H1 (cell line): ENCODE measurements around the gene SLC35B1. TPM values are rescaled to one million over a fixed set of nuclear protein-coding genes. Genes with fewer than 3 reads are reported as not detected.

Experiments used
- CTCF ChIA-PET: fragments of 300-600 bp; sonication (Branson Sonifier 250); formaldehyde crosslinking; loops from one replicate; lab custom pipeline; 2021; ENCODE audit not compliant: partially characterized antibody; lab: Charles Lee
- POLR2A ChIA-PET: fragments of 300-600 bp; sonication (Branson Sonifier 250); formaldehyde crosslinking; loops from one replicate; lab custom pipeline; 2021; ENCODE audit warnings: inconsistent platforms; ENCODE audit not compliant: partially characterized antibody; lab: Charles Lee
- DNase-seq, 2 experiments: peaks; one replicate each; pipeline versions ENCODE4 v3.0.0 to v3.0.0-alpha.2; 2010 to 2022; ENCODE audit warnings: low spot score in 2 of 2, low read depth in 1 of 2, mixed read lengths in 1 of 2
- FAIRE-seq: peaks from 2 replicates; lab custom pipeline; 2011; peaks lifted over from hg19 to GRCh38; lab: Jason Lieb, UNC
- H2AFZ ChIP-seq: 2 replicates; pipeline ENCODE4 v1.8.1; 2012; ENCODE audit warnings: low read length, inconsistent platforms
- H2AK5ac ChIP-seq: 2 replicates; pipeline ENCODE4 v1.6.1; 2013; ENCODE audit warnings: low read depth, low read length
- H2BK120ac ChIP-seq: replicated peaks from 2 replicates; pipeline ENCODE3; 2013; ENCODE audit warnings: low read depth, low read length, inconsistent platforms
- H2BK12ac ChIP-seq: 2 replicates; pipeline ENCODE4 v1.6.1; 2013; ENCODE audit warnings: low read depth, low read length
- H2BK15ac ChIP-seq: 2 replicates; pipeline ENCODE4 v1.6.1; 2013; ENCODE audit warnings: low read length
- H2BK20ac ChIP-seq: 2 replicates; pipeline ENCODE4 v1.6.1; 2013; ENCODE audit warnings: low read length
- H2BK5ac ChIP-seq: 2 replicates; pipeline ENCODE4 v1.6.1; 2013; ENCODE audit warnings: low read depth, low read length
- H3K14ac ChIP-seq: 2 replicates; pipeline ENCODE4 v1.6.1; 2013; ENCODE audit warnings: inconsistent platforms; ENCODE audit not compliant: insufficient read length
- H3K18ac ChIP-seq: 2 replicates; pipeline ENCODE4 v1.6.1; 2013; ENCODE audit warnings: low read length; ENCODE audit errors: extremely low read depth
- H3K23ac ChIP-seq: 2 replicates; pipeline ENCODE4 v1.6.1; 2013; ENCODE audit warnings: inconsistent platforms; ENCODE audit not compliant: insufficient read length
- H3K23me2 ChIP-seq: 2 replicates; pipeline ENCODE4 v1.6.1; 2013; ENCODE audit warnings: low read depth, low read length
- H3K27ac ChIP-seq: 2 replicates; pipeline ENCODE4 v1.6.1; 2011; ENCODE audit warnings: low read depth, low read length, inconsistent platforms
- H3K27me3 ChIP-seq, 4 experiments: replicated peaks in 1 of 4; 1 replicate in 1 of 4; 2 replicates in 3 of 4; pipeline versions ENCODE4 v1.6.1 to v1.8.1; 2011 to 2013; ENCODE audit warnings: low read length in 3 of 4, mild to moderate bottlenecking in 3 of 4, inconsistent platforms in 2 of 4, mixed read lengths in 2 of 4, moderate library complexity in 1 of 4; ENCODE audit not compliant: control insufficient read depth in 3 of 4, insufficient read depth in 3 of 4; ENCODE audit errors: extremely low read depth in 1 of 4
- H3K36me3 ChIP-seq, 4 experiments: 2 replicates each; pipeline versions ENCODE4 v1.6.1 to v1.8.1; 2011 to 2013; ENCODE audit warnings: mild to moderate bottlenecking in 4 of 4, low read length in 3 of 4, moderate library complexity in 2 of 4, control low read depth in 1 of 4, inconsistent platforms in 1 of 4; ENCODE audit not compliant: insufficient read depth in 4 of 4, control insufficient read depth in 2 of 4
- H3K4ac ChIP-seq: replicated peaks from 2 replicates; pipeline ENCODE3; 2013; ENCODE audit warnings: low read length, low read depth, mixed read lengths, inconsistent platforms; ENCODE audit not compliant: insufficient read length
- H3K4me1 ChIP-seq, 4 experiments: replicated peaks in 1 of 4; 1 replicate in 1 of 4; 2 replicates in 3 of 4; pipeline versions ENCODE4 v1.6.1 to v1.8.1; 2011 to 2013; ENCODE audit warnings: low read length in 3 of 4, inconsistent platforms in 2 of 4, mixed read lengths in 1 of 4; ENCODE audit not compliant: insufficient read depth in 4 of 4, control insufficient read depth in 3 of 4
- H3K4me2 ChIP-seq, 2 experiments: 2 replicates each; pipeline versions ENCODE4 v1.6.1 to v1.8.1; 2011 to 2013; ENCODE audit warnings: low read depth in 2 of 2, low read length in 2 of 2, control low read depth in 1 of 2, inconsistent platforms in 1 of 2, mild to moderate bottlenecking in 1 of 2; ENCODE audit not compliant: insufficient read depth in 1 of 2
- H3K4me3 ChIP-seq, 4 experiments: fragments of 200-600, 300-600 bp in 1 of 4; sonication (generic), shearing (Covaris generic), sonication (Bioruptor Twin) in 1 of 4; 2 replicates each; pipeline versions ENCODE4 v1.5.1 to v1.8.1; 2011 to 2016; ENCODE audit warnings: low read length in 4 of 4, low read depth in 3 of 4, control low read depth in 2 of 4, inconsistent platforms in 2 of 4, mild to moderate bottlenecking in 2 of 4, mixed read lengths in 1 of 4, moderate library complexity in 1 of 4; ENCODE audit not compliant: insufficient read depth in 2 of 4; ENCODE audit errors: extremely low read depth in 1 of 4
- H3K56ac ChIP-seq: replicated peaks from 2 replicates; pipeline ENCODE3; 2013; ENCODE audit warnings: low read depth, mild to moderate bottlenecking, mixed read lengths, low read length, inconsistent platforms; ENCODE audit not compliant: insufficient read length
- H3K79me1 ChIP-seq: 2 replicates; pipeline ENCODE4 v1.6.1; 2013; ENCODE audit warnings: low read depth, low read length, control low read depth
- H3K79me2 ChIP-seq, 2 experiments: 2 replicates each; pipeline versions ENCODE4 v1.6.1 to v1.8.1; 2012 to 2013; ENCODE audit warnings: low read length in 2 of 2, mild to moderate bottlenecking in 2 of 2, inconsistent platforms in 1 of 2; ENCODE audit not compliant: insufficient read depth in 2 of 2, control insufficient read depth in 1 of 2
- H3K9ac ChIP-seq, 4 experiments: replicated peaks in 1 of 4; 1 replicate in 1 of 4; 2 replicates in 3 of 4; pipeline versions ENCODE4 v1.6.1 to v1.8.1; 2011 to 2013; ENCODE audit warnings: low read depth in 3 of 4, low read length in 3 of 4, control low read depth in 2 of 4, mild to moderate bottlenecking in 2 of 4, moderate library complexity in 2 of 4, inconsistent platforms in 1 of 4; ENCODE audit errors: extremely low read depth in 1 of 4
- H3K9me3 ChIP-seq, 2 experiments: 2 replicates each; pipeline versions ENCODE4 v1.6.1 to v1.8.1; 2012 to 2013; ENCODE audit warnings: mild to moderate bottlenecking in 2 of 2, moderate library complexity in 2 of 2, control low read depth in 1 of 2, inconsistent platforms in 1 of 2, low read depth in 1 of 2, low read length in 1 of 2, mixed read lengths in 1 of 2; ENCODE audit not compliant: insufficient read depth in 2 of 2
- H4K20me1 ChIP-seq, 2 experiments: replicated peaks in 1 of 2; 2 replicates each; pipeline versions ENCODE3 to v1.8.1; 2011 to 2013; ENCODE audit warnings: inconsistent platforms in 2 of 2, low read length in 2 of 2, mild to moderate bottlenecking in 1 of 2; ENCODE audit not compliant: insufficient read depth in 2 of 2, control insufficient read depth in 1 of 2
- H4K5ac ChIP-seq: 2 replicates; pipeline ENCODE4 v1.6.1; 2013; ENCODE audit warnings: low read length, low read depth, mixed read lengths, inconsistent platforms; ENCODE audit not compliant: insufficient read length
- H4K8ac ChIP-seq: 2 replicates; pipeline ENCODE4 v1.8.0; 2013; ENCODE audit warnings: mild to moderate bottlenecking, moderate library complexity, low read length, inconsistent platforms; ENCODE audit not compliant: insufficient read depth; ENCODE audit errors: extremely low read depth
- H4K91ac ChIP-seq: replicated peaks from 2 replicates; pipeline ENCODE3; 2013; ENCODE audit warnings: low read length, mixed read lengths, inconsistent platforms; ENCODE audit not compliant: insufficient read length
- BACH1 ChIP-seq: IDR thresholded peaks from 2 replicates; pipeline ENCODE4 v1.6.1; 2012; ENCODE audit warnings: low read length, improper control_type of control experiment
- RAD21 ChIP-seq, 2 experiments: IDR thresholded peaks in 1 of 2; conservative IDR thresholded peaks in 1 of 2; 2 replicates each; pipeline ENCODE4 v1.6.1; 2011; ENCODE audit warnings: low read depth in 2 of 2, low read length in 2 of 2, improper control_type of control experiment in 1 of 2, inconsistent platforms in 1 of 2, mild to moderate bottlenecking in 1 of 2, moderate library complexity in 1 of 2
- WGBS, 2 experiments: shearing (Covaris generic) in 1 of 2; methylation state at CpG; one replicate each; pipeline versions ENCODE4 v1.1.6 to v1.1.7; 2013 to 2015; ENCODE audit warnings: low lambda C conversion rate in 2 of 2, mixed read lengths in 2 of 2, inconsistent platforms in 1 of 2, low coverage in 1 of 2, missing lambda C conversion rate in 1 of 2; ENCODE audit not compliant: insufficient replicate concordance in 2 of 2, insufficient coverage in 1 of 2, insufficient read length in 1 of 2; ENCODE audit errors: extremely low coverage in 1 of 2, missing lambda C conversion rate in 1 of 2; 5-methylcytosine and 5-hydroxymethylcytosine counted together
- polyA plus RNA-seq, 7 experiments: library from polyadenylated mRNA; depleted of rRNA in 3 of 7; stranded (reverse) in 5 of 7; unstranded in 2 of 7; fragments of >200 nt in 5 of 7; fragments of 200-250 nt in 2 of 7; gene quantifications; 1 replicate in 5 of 7; 2 replicates in 1 of 7; 4 replicates in 1 of 7; pipeline versions ENCODE4 v1.2.1 to v1.2.3, GENCODE V29; 2011 to 2013; ENCODE audit warnings: missing spikeins in 2 of 7, mixed read lengths in 2 of 7
- total RNA-seq: library from RNA; stranded (reverse); fragmentation: NEBNext Ultra II Directional; extraction: Animal tissue kit (Norgen Biotek cat#: 25700); gene quantifications from 2 replicates; pipeline ENCODE4 v1.2.1, GENCODE V29; 2021

Gene SLC35B1
- total and polyA plus RNA-seq, 2 of the 8 experiments (the other 6 are each of a cell fraction or from before 2014, with no cell fraction given) = 56.5 to 87.7 TPM

- TF ChIP-seq RAD21 (IDR thresholded peaks at IDR 0.05 in 1 of 2, conservative IDR thresholded peaks at IDR 0.05 in 1 of 2; ENCODE audit: low read depth in 2 of 2, low read length in 2 of 2) = no peak
- no peak for TF ChIP-seq BACH1
- Histone ChIP-seq H4K8ac (no peak overlapping the region), H3K9me3 (no peaks in the 10 kb centered on the region), H4K91ac (no peak overlapping the region), H4K5ac (no peak overlapping the region), H2BK120ac (no peak overlapping the region), H3K23ac (no peak overlapping the region), H3K18ac (no peak overlapping the region), H4K20me1 (peaks cover 0 to 11% of the 10 kb centered on the region in 2 experiments), H3K9ac (no peak overlapping the region), H3K4me3 (no peak overlapping the region), H3K23me2 (no peaks in the 10 kb centered on the region), H3K4me2 (no peak overlapping the region), H3K79me1 (no peaks in the 10 kb centered on the region; the same call in none of the 2 replicates), H2BK15ac (no peak overlapping the region), H3K4me1 (peaks cover 0 to 10% (median 0%) of the 10 kb centered on the region in 4 experiments; a peak in 5 of 7 replicates), H3K14ac (no peak overlapping the region), H2BK12ac (no peak overlapping the region), H3K36me3 (0 out of 8 replicates have a peak, but pooled peaks cover 0 to 2% (median 0%) of the 10 kb centered on the region in 4 experiments), H2AFZ (no peak overlapping the region), H2BK20ac (no peak overlapping the region), H3K56ac (no peak overlapping the region), H3K27me3 (no peaks in the 10 kb centered on the region), H3K27ac (no peak overlapping the region), H2BK5ac (no peak overlapping the region), H2AK5ac (no peak overlapping the region), H3K4ac (no peak overlapping the region), H3K79me2 (peaks cover 18 to 84% of the 10 kb centered on the region in 2 experiments)
- ChIA-PET CTCF (interaction anchor here (0.9 to 1.5 kb wide), 4 partner anchors 15 to 59 kb away, joined by 3 to 8 read pairs (median 3); no protein-coding TSS in a partner anchor), POLR2A (interaction anchor here (0.9 to 2.3 kb wide), 4 partner anchors 9 to 48 kb away, joined by 3 to 9 read pairs (median 4); no protein-coding TSS in a partner anchor)
- WGBS, 2 experiments = 91% methylated on average over 6 of the region's 6 CpGs; no CpG with 5 or more reads in 1 of the 2 experiments
- FAIRE-seq (no peak), DNase-seq (no peak)
These were observed 49.5 kb upstream of the SLC35B1 start for GRCh38 chr17:49757151-49757777.
